ENCODE results near the gene C5orf58. TPM values are rescaled to one million over a fixed set of nuclear protein-coding genes. Genes with fewer than 3 reads are reported as not detected.

C5orf58 gene
- total RNA-seq, 1 donor from 2014 or later = not detected

GRCh38 chr5:170202117-170202516 is 30.7 kb upstream of the C5orf58 start:
- no peak overlapping the region for H3K27ac Mint-ChIP-seq (ENCODE audit: unreplicated experiment)
- no peak for DNase-seq (ENCODE audit: low read depth, low spot score)
- no peaks in the 10 kb centered on the region for H3K4me1 Mint-ChIP-seq
- no peaks in the 10 kb centered on the region for H3K9me3 Mint-ChIP-seq
- H3K36me3 Mint-ChIP-seq (ENCODE audit: low read depth) = no peaks in the 10 kb centered on the region
- H3K4me3 Mint-ChIP-seq = no peak overlapping the region
- peaks cover 10% of the 10 kb centered on the region for H3K27me3 Mint-ChIP-seq (ENCODE audit: low read depth)
- TF ChIP-seq CTCF (conservative IDR thresholded peaks at IDR 0.05) = no peak

GRCh38 chr5:170204202-170204601 is 28.6 kb upstream of the C5orf58 start:
- TF ChIP-seq CTCF (conservative IDR thresholded peaks at IDR 0.05) = no peak
- peaks cover 10% of the 10 kb centered on the region for H3K27me3 Mint-ChIP-seq (ENCODE audit: low read depth)
- no peaks in the 10 kb centered on the region for H3K36me3 Mint-ChIP-seq (ENCODE audit: low read depth)
- no peaks in the 10 kb centered on the region for H3K9me3 Mint-ChIP-seq
- DNase-seq (ENCODE audit: low read depth, low spot score) = no peak
- H3K4me1 Mint-ChIP-seq = no peaks in the 10 kb centered on the region
- H3K4me3 Mint-ChIP-seq = no peak overlapping the region
- H3K27ac Mint-ChIP-seq (ENCODE audit: unreplicated experiment) = peak overlapping the region; percentile 24

GRCh38 chr5:170206216-170206615 is 26.6 kb upstream of the C5orf58 start:
- H3K4me1 Mint-ChIP-seq = no peaks in the 10 kb centered on the region
- no peak overlapping the region for H3K4me3 Mint-ChIP-seq
- no peak for DNase-seq (ENCODE audit: low read depth, low spot score)
- no peak for TF ChIP-seq CTCF (conservative IDR thresholded peaks at IDR 0.05)
- peaks cover 8% of the 10 kb centered on the region for H3K9me3 Mint-ChIP-seq
- H3K27me3 Mint-ChIP-seq (ENCODE audit: low read depth) = peaks cover 13% of the 10 kb centered on the region
- no peak overlapping the region for H3K27ac Mint-ChIP-seq (ENCODE audit: unreplicated experiment)
- peaks cover 3% of the 10 kb centered on the region for H3K36me3 Mint-ChIP-seq (ENCODE audit: low read depth)

- H3K9me3 Mint-ChIP-seq = peaks cover 8% of the 10 kb centered on the region
- peaks cover 3% of the 10 kb centered on the region for H3K36me3 Mint-ChIP-seq (ENCODE audit: low read depth)
- no peak overlapping the region for H3K4me3 Mint-ChIP-seq
- H3K27ac Mint-ChIP-seq (ENCODE audit: unreplicated experiment) = no peak overlapping the region
- H3K4me1 Mint-ChIP-seq = no peaks in the 10 kb centered on the region
- no peak for TF ChIP-seq CTCF (conservative IDR thresholded peaks at IDR 0.05)
- no peak for DNase-seq (ENCODE audit: low read depth, low spot score)
- H3K27me3 Mint-ChIP-seq (ENCODE audit: low read depth) = peaks cover 13% of the 10 kb centered on the region
Measured at GRCh38 chr5:170206958-170207357, 25.8 kb upstream of the C5orf58 start.

GRCh38 chr5:170211575-170212334 is 21.0 kb upstream of the C5orf58 start:
- H3K27ac Mint-ChIP-seq (ENCODE audit: unreplicated experiment) = no peak overlapping the region
- H3K4me3 Mint-ChIP-seq = no peak overlapping the region
- TF ChIP-seq CTCF (conservative IDR thresholded peaks at IDR 0.05) = no peak
- no peak for DNase-seq (ENCODE audit: low read depth, low spot score)
- H3K9me3 Mint-ChIP-seq = peaks cover 10% of the 10 kb centered on the region
- peaks cover 13% of the 10 kb centered on the region for H3K27me3 Mint-ChIP-seq (ENCODE audit: low read depth)
- peaks cover 7% of the 10 kb centered on the region for H3K4me1 Mint-ChIP-seq
- H3K36me3 Mint-ChIP-seq (ENCODE audit: low read depth) = peaks cover 3% of the 10 kb centered on the region

Measured in neural crest cell (in vitro differentiated cells).